Loucy (cell line): Measurements from ENCODE around the gene DSCAM.

Experiments used
- H2AFZ ChIP-seq: fragments of 200-600 bp; sonication (generic); 2 replicates; pipeline ENCODE4 v1.6.0; 2016; ENCODE audit warnings: antibody characterized with exemption, mild to moderate bottlenecking, low read length, moderate library complexity
- H3F3A ChIP-seq: fragments of 200-600 bp; 2 replicates; pipeline ENCODE4 v1.6.0; 2016; ENCODE audit warnings: antibody characterized with exemption, low read depth, mild to moderate bottlenecking
- H3K27me3 ChIP-seq: fragments of 200-600 bp; sonication (generic); 2 replicates; pipeline ENCODE4 v1.6.1; 2014; ENCODE audit warnings: low read length, mild to moderate bottlenecking; ENCODE audit not compliant: insufficient read depth, poor library complexity, severe bottlenecking
- H3K36me3 ChIP-seq: fragments of 200-600 bp; sonication (generic); 2 replicates; pipeline ENCODE4 v1.6.1; 2016; ENCODE audit warnings: low read length; ENCODE audit not compliant: insufficient read depth
- H3K4me1 ChIP-seq: fragments of 200-600 bp; sonication (generic); 2 replicates; pipeline ENCODE4 v1.5.1; 2014; ENCODE audit warnings: low read length, mild to moderate bottlenecking; ENCODE audit not compliant: insufficient read depth, poor library complexity, severe bottlenecking
- H3K4me2 ChIP-seq: fragments of 200-600 bp; sonication (generic); 2 replicates; pipeline ENCODE4 v1.6.0; 2014; ENCODE audit warnings: antibody characterized with exemption, low read length, low read depth, mild to moderate bottlenecking; ENCODE audit not compliant: poor library complexity, severe bottlenecking
- H3K4me3 ChIP-seq: fragments of 200-600 bp; sonication (generic); 2 replicates; pipeline ENCODE4 v1.5.1; 2014; ENCODE audit warnings: low read length, mild to moderate bottlenecking, mixed read lengths; ENCODE audit not compliant: poor library complexity, severe bottlenecking
- H3K79me2 ChIP-seq: fragments of 200-600 bp; sonication (generic); 2 replicates; pipeline ENCODE4 v1.6.1; 2014; ENCODE audit warnings: low read length; ENCODE audit not compliant: insufficient read depth
- H3K9ac ChIP-seq: fragments of 200-600 bp; sonication (generic); 2 replicates; pipeline ENCODE4 v1.6.0; 2014; ENCODE audit warnings: mild to moderate bottlenecking, low read depth, low read length, moderate library complexity; ENCODE audit not compliant: poor library complexity, severe bottlenecking
- H3K9me2 ChIP-seq: fragments of 200-600 bp; sonication (generic); replicated peaks from 2 replicates; pipeline ENCODE4 v1.6.1; 2016; ENCODE audit warnings: low read depth, low read length, mixed read lengths
- H3K9me3 ChIP-seq: fragments of 200-600 bp; sonication (generic); 2 replicates; pipeline ENCODE4 v1.6.1; 2014; ENCODE audit warnings: mild to moderate bottlenecking, antibody characterized with exemption, low read length, low read depth; ENCODE audit not compliant: insufficient read depth
- H4K20me1 ChIP-seq: fragments of 200-600 bp; sonication (generic); 2 replicates; pipeline ENCODE4 v1.6.0; 2014; ENCODE audit warnings: antibody characterized with exemption, low read length, mild to moderate bottlenecking; ENCODE audit not compliant: insufficient read depth, poor library complexity, severe bottlenecking
- CTCF ChIP-seq: fragments of 200-600 bp; sonication (generic); conservative IDR thresholded peaks from 2 replicates; pipeline ENCODE4 v1.5.1; 2014; ENCODE audit warnings: mild to moderate bottlenecking, antibody characterized with exemption, low read length
- EZH2phosphoT487 ChIP-seq: fragments of 200-600 bp; IDR thresholded peaks from 2 replicates; pipeline ENCODE4 v1.6.1; 2018; ENCODE audit warnings: antibody characterized with exemption, mild to moderate bottlenecking, moderate library complexity, borderline replicate concordance

DSCAM gene

GRCh38 chr21:40829308-40829707, 17.6 kb downstream of the DSCAM start:
- Histone ChIP-seq H3K36me3 (no peaks in the 10 kb centered on the region), H3K27me3 (no peaks in the 10 kb centered on the region), H3K9me2 (no peaks in the 10 kb centered on the region), H3K4me2 (no peak overlapping the region), H3K4me1 (no peaks in the 10 kb centered on the region), H3F3A (no peaks in the 10 kb centered on the region), H3K9me3 (peaks cover 3% of the 10 kb centered on the region; the same call in 1 of the 2 replicates), H3K79me2 (no peaks in the 10 kb centered on the region), H2AFZ (no peak overlapping the region), H3K4me3 (no peak overlapping the region), H4K20me1 (no peaks in the 10 kb centered on the region), H3K9ac (no peak overlapping the region)
- TF ChIP-seq EZH2phosphoT487 = no peak
- TF ChIP-seq CTCF = no peak

GRCh38 chr21:40827509-40827908, 19.4 kb downstream of the DSCAM start:
- Histone ChIP-seq H4K20me1 (no peaks in the 10 kb centered on the region), H3K4me2 (no peak overlapping the region), H3K36me3 (no peaks in the 10 kb centered on the region)

GRCh38 chr21:40819071-40819900, 27.7 kb downstream of the DSCAM start:
- Histone ChIP-seq H3K9me3 (peaks cover 7% of the 10 kb centered on the region; the same call in 1 of the 2 replicates), H3K9me2 (no peaks in the 10 kb centered on the region), H3K4me3 (no peak overlapping the region), H3K4me2 (no peak overlapping the region), H4K20me1 (no peaks in the 10 kb centered on the region), H3K79me2 (no peaks in the 10 kb centered on the region), H3K4me1 (no peaks in the 10 kb centered on the region), H3F3A (no peaks in the 10 kb centered on the region), H2AFZ (no peak overlapping the region), H3K27me3 (no peaks in the 10 kb centered on the region), H3K9ac (no peak overlapping the region), H3K36me3 (no peaks in the 10 kb centered on the region)
- TF ChIP-seq CTCF (no peak), EZH2phosphoT487 (no peak)

More at GRCh38 chr21:40827509-40827908, 19.4 kb downstream of the DSCAM start:
- peaks cover 7% of the 10 kb centered on the region; the same call in 1 of the 2 replicates for H3K9me3 ChIP-seq
- no peaks in the 10 kb centered on the region for H3K4me1 ChIP-seq
- H3K4me3 ChIP-seq = no peak overlapping the region
- no peaks in the 10 kb centered on the region for H3F3A ChIP-seq
- TF ChIP-seq CTCF (no peak), EZH2phosphoT487 (no peak)
- H2AFZ ChIP-seq = no peak overlapping the region
- no peaks in the 10 kb centered on the region for H3K27me3 ChIP-seq
- no peak overlapping the region for H3K9ac ChIP-seq
- no peaks in the 10 kb centered on the region for H3K79me2 ChIP-seq
- H3K9me2 ChIP-seq = no peaks in the 10 kb centered on the region
